Astrocyte of the spinal cord (primary cell): ENCODE results near the gene FPGS.
"Not testable (repeated sequence)": the region's sequence is repeated elsewhere in the genome, so short reads cannot be mapped to it uniquely, and the experiment has no call there.

Experiments
- DNase-seq: peaks from one replicate; pipeline ENCODE4 v3.0.0; 2011; ENCODE audit warnings: low read depth, low spot score
- H3K4me3 ChIP-seq: 2 replicates; pipeline ENCODE4 v1.5.1; 2011; ENCODE audit warnings: low read depth, mild to moderate bottlenecking, low read length, moderate library complexity
- CTCF ChIP-seq: IDR thresholded peaks from 2 replicates; pipeline ENCODE4 v1.5.1; 2012; ENCODE audit warnings: low read depth, mild to moderate bottlenecking, low read length, inconsistent platforms
- in situ Hi-C: cut with HindIII; loops from 2 replicates; pipeline ENCODE4 v1.10.0; 2017; ENCODE audit warnings: low sequenced_read_pairs

FPGS gene

GRCh38 chr9:127756233-127756632 is 46.4 kb upstream of the FPGS start:
- DNase-seq: no peak
- in situ Hi-C loops: no loop called here

DNA sequence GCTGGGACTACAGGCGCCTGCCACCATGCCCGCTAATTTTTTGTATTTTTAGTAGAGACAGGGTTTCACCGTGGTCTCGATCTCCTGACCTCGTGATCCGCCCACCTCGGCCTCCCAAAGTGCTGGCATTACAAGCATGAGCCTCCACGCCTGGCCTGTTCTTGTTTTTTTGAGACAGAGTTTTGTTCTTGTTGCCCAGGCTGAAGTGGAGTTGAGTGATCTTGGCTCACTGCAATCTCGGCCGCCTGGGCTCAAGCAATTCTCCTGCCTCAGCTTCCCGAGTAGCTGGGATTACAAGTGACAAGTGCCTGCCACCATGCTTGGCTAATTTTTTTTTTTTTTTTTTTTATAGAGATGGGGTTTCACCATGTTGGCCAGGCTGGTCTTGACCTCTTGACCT is 45.9 kb upstream of the FPGS start:
- H3K4me3 ChIP-seq, in situ Hi-C loops, DNase-seq: not testable (repeated sequence)

More at GRCh38 chr9:127756233-127756632, 46.4 kb upstream of the FPGS start:
- TF ChIP-seq CTCF: no peak
- H3K4me3 ChIP-seq: no peak overlapping the region

DNA sequence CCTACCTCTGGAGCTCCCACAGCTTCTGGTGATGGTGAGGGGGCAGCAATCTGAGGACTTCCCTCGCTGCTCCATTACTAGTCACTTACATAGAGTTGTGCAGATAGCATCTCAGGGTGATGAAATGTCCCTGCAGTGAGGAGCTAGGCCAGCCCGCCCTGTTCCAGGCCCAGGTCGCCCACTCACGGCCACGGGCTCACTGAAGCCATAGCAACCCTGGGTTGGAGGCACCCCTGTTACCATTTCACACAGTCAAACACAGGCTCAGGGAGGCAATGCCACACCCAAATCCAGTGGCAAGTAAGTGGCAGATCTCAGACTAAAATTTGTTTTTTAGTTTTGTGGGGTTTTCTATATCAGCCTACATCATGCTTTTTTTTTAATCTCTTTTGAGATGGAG is 43.8 kb upstream of the FPGS start:
- no peak overlapping the region for H3K4me3 ChIP-seq
- no peak for TF ChIP-seq CTCF
- in situ Hi-C loops: no loop called here
- DNase-seq: no peak

- TF ChIP-seq CTCF: no peak
- in situ Hi-C loops: no loop called here
Observed at GRCh38 chr9:127761061-127761460, 41.6 kb upstream of the FPGS start.

DNA sequence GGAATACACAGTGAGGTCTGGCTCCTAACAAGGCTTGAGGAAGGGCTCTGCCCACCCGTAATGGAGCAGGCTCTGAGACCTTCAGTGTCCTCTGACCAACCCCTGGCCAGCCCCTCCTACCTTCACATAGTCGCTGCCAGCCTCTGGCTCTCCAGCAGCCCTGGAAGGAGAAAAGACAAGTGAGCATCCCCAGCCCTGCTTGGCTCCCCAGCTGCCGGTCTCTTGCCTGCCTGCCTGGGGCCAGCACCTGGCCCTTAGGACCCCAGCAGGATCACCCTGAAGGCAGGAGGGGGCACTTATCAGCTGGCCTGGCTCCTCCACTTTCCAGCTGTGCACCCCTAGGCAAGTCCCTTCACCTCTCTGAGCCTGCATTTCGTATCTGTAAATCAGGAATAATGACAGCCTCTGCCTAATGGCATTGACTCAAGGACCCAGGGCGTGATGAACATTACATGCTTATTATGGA is 41.2 kb upstream of the FPGS start:
- DNase-seq: no peak
- H3K4me3 ChIP-seq: no peak overlapping the region
- no peak for TF ChIP-seq CTCF

More at GRCh38 chr9:127761061-127761460, 41.6 kb upstream of the FPGS start:
- no peak overlapping the region for H3K4me3 ChIP-seq
- no peak for DNase-seq

GRCh38 chr9:127762111-127762676 is 40.5 kb upstream of the FPGS start:
- in situ Hi-C loops: no loop called here
- TF ChIP-seq CTCF: no peak
- H3K4me3 ChIP-seq: no peak overlapping the region
- no peak for DNase-seq

More for the DNA sequence above, 41.2 kb upstream of the FPGS start:
- in situ Hi-C loops: no loop called here

DNA sequence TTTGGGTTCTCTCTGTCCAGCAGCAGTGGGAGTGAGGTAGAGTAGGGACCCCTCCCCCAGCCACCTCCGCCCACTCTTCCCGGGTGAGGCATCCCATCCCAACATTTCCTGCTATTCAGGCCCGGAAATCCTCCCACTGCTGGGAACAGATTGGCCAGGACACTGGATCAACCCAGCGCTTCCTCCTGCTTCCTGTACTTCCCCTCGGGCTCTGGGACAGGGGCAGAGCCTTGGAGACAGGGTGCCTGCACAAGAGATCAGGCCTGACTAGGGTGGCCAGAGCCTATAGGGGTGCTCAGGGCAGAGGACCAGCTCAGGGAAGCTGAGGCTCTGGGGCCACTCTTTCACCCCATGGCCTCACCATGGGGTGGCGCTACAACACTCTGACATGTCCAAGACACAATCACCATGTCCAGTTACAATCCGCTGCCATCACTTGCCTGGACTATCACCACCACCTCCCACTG is 38.7 kb upstream of the FPGS start:
- no peak overlapping the region for H3K4me3 ChIP-seq
- no peak for DNase-seq
- in situ Hi-C loops: no loop called here
- TF ChIP-seq CTCF: peak; percentile 43
